Type B pancreatic cell (in vitro differentiated cells): ENCODE measurements around the gene TANGO6. TPM values are rescaled to one million over a fixed set of nuclear protein-coding genes. Genes with fewer than 3 reads are reported as not detected.

Source experiments
- DNase-seq: peaks from one replicate; pipeline ENCODE4 v3.0.0; 2021; ENCODE audit warnings: mixed read lengths; ENCODE audit not compliant: unreplicated experiment; ENCODE audit errors: extremely low spot score
- H3K27ac Mint-ChIP-seq: 2 replicates; pipeline ENCODE4 v1.8.0; 2021; ENCODE audit warnings: mild to moderate bottlenecking, mixed read lengths
- H3K27me3 Mint-ChIP-seq: 2 replicates; pipeline ENCODE4 v1.8.0; 2021; ENCODE audit warnings: mixed read lengths
- H3K36me3 Mint-ChIP-seq: 2 replicates; pipeline ENCODE4 v1.8.0; 2021; ENCODE audit warnings: mixed read lengths
- H3K4me1 Mint-ChIP-seq: one replicate; pipeline ENCODE4 v1.8.0; 2021; ENCODE audit warnings: mixed read lengths; ENCODE audit not compliant: unreplicated experiment
- H3K4me3 Mint-ChIP-seq: 2 replicates; pipeline ENCODE4 v1.8.0; 2021; ENCODE audit warnings: mild to moderate bottlenecking, mixed read lengths
- H3K9me3 Mint-ChIP-seq: 2 replicates; pipeline ENCODE4 v1.8.0; 2021; ENCODE audit warnings: mixed read lengths
- total RNA-seq: library from RNA; stranded (reverse); gene quantifications from 2 replicates; pipeline ENCODE4 v1.2.1, GENCODE V29; 2021; ENCODE audit warnings: low replicate concordance
- TF ChIP-seq, protein P1 (sequence below): fragments of 200-600 bp; sonication (generic); conservative IDR thresholded peaks from 2 replicates; pipeline ENCODE4 v1.5.0; 2021; ENCODE audit warnings: antibody characterized with exemption, mild to moderate bottlenecking

TANGO6 gene
- total RNA-seq, 1 donor from 2014 or later: 13.0 TPM

- Mint-ChIP-seq H3K36me3 (no peaks in the 10 kb centered on the region), H3K27ac (no peak overlapping the region)
- TF ChIP-seq, protein P1, sequence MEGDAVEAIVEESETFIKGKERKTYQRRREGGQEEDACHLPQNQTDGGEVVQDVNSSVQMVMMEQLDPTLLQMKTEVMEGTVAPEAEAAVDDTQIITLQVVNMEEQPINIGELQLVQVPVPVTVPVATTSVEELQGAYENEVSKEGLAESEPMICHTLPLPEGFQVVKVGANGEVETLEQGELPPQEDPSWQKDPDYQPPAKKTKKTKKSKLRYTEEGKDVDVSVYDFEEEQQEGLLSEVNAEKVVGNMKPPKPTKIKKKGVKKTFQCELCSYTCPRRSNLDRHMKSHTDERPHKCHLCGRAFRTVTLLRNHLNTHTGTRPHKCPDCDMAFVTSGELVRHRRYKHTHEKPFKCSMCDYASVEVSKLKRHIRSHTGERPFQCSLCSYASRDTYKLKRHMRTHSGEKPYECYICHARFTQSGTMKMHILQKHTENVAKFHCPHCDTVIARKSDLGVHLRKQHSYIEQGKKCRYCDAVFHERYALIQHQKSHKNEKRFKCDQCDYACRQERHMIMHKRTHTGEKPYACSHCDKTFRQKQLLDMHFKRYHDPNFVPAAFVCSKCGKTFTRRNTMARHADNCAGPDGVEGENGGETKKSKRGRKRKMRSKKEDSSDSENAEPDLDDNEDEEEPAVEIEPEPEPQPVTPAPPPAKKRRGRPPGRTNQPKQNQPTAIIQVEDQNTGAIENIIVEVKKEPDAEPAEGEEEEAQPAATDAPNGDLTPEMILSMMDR: no peak
Measured at GRCh38 chr16:69093974-69094373, 250.6 kb downstream of the TANGO6 start.

GRCh38 chr16:69094501-69094900 is 251.2 kb downstream of the TANGO6 start:
- Mint-ChIP-seq H3K27ac (no peak overlapping the region), H3K27me3 (peaks cover 4% of the 10 kb centered on the region), H3K9me3 (no peaks in the 10 kb centered on the region), H3K36me3 (no peaks in the 10 kb centered on the region), H3K4me3 (no peak overlapping the region), H3K4me1 (peaks cover 1% of the 10 kb centered on the region)
- TF ChIP-seq, protein P1: no peak
- DNase-seq: no peak

More at GRCh38 chr16:69093974-69094373, 250.6 kb downstream of the TANGO6 start:
- peaks cover 4% of the 10 kb centered on the region for H3K27me3 Mint-ChIP-seq
- H3K4me3 Mint-ChIP-seq: no peak overlapping the region
- H3K4me1 Mint-ChIP-seq: peaks cover 4% of the 10 kb centered on the region
- H3K9me3 Mint-ChIP-seq: no peaks in the 10 kb centered on the region
- DNase-seq: no peak

DNA sequence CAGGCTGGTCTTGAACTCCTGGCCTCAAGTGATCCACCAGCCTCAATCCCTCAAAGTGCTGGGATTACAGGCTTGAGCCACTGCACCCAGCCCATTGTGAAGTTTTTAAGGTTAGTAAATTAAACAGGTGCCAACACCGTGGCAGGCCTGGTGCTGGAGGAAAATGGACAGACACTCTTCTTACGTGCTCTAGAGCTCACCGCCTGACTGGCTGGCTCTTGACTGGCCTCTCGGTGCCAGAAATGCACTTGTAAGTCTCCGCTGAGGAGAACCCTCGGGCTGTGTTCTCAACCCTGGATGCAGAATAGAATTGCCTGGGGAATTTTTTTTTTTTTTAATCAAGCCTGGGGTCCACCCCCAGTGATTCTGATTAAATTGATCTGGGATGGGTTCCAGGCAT is 251.9 kb downstream of the TANGO6 start:
- Mint-ChIP-seq H3K9me3 (no peaks in the 10 kb centered on the region), H3K27ac (no peak overlapping the region), H3K27me3 (peaks cover 4% of the 10 kb centered on the region), H3K4me1 (peaks cover 6% of the 10 kb centered on the region), H3K4me3 (no peak overlapping the region), H3K36me3 (no peaks in the 10 kb centered on the region)
- no peak for DNase-seq
- TF ChIP-seq, protein P1: no peak

- no peaks in the 10 kb centered on the region for H3K36me3 Mint-ChIP-seq
- no peak overlapping the region for H3K4me3 Mint-ChIP-seq
- H3K4me1 Mint-ChIP-seq: peaks cover 12% of the 10 kb centered on the region
- H3K9me3 Mint-ChIP-seq: no peaks in the 10 kb centered on the region
- no peak overlapping the region for H3K27ac Mint-ChIP-seq
- H3K27me3 Mint-ChIP-seq: peaks cover 31% of the 10 kb centered on the region
- TF ChIP-seq, protein P1: no peak
- no peak for DNase-seq
Measured at GRCh38 chr16:69100071-69100691, 256.9 kb downstream of the TANGO6 start.

DNA sequence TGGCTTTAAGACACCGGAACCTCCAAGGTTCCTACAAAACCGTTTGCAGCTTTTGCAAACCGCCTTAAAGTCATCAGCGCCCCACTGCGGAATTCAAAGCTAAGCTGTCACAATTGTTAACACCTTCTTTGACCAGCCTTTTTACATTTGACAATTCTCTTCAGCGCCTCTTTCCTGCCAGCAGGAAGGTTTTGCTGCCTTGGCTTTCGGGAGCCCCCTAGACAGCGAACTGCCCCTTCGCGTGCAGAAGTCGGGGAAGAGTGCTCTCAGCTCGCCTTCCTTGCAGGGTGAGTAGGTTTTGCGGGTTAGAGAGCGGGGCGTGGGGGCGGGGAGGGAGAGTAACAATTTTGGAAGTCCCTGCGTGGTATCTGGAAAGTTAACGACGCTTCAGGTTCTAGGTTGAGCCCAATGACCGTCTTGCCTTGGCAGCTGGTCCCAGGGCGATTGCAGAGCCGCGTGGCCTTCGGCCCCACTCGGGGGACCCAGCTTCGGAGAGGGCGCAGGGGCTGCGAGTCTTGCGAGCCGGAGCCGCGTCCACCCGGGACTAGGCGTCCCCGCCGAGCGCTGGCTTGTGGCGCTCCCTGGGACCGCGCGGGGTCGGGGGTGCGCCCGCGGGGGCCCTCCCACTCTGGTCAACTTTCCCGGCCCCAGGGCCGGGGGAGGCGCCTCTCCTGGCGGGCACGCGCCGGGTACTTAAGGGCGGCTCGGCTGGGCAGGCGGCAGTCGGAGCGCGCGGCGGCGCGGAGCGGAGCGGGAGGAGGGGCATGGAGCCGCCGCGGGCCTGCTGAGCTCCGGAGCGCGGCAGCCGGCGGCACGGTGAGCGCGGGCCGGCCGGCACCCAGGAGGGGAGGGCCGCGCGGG is 262.4 kb downstream of the TANGO6 start, which contains the start of gene HAS3:
Gene HAS3, plus strand, starts transcription at position 153 of the 861 bp plus-strand sequence. CDS start 3,743 bp downstream, outside the sequence.
- Mint-ChIP-seq H3K27me3 (peaks cover 67% of the 10 kb centered on the region), H3K9me3 (no peaks in the 10 kb centered on the region), H3K36me3 (peaks cover 4% of the 10 kb centered on the region), H3K4me1 (peaks cover 21% of the 10 kb centered on the region), H3K27ac (peak within 1 kb of the TSS; percentile 46), H3K4me3 (peak within 1 kb of the TSS; percentile 98)
- TF ChIP-seq, protein P1: no peak
- DNase-seq: no peak
